Epithelial cell of proximal tubule (primary cell): Measurements from ENCODE around the gene IYD. TPM values are rescaled to one million over a fixed set of nuclear protein-coding genes. Genes with fewer than 3 reads are reported as not detected.

ENCODE experiments used
- DNase-seq: peaks from one replicate; pipeline ENCODE4 v3.0.0-alpha.2; 2011; ENCODE audit warnings: low read depth
- H3K4me3 ChIP-seq: 2 replicates; pipeline ENCODE4 v1.5.1; 2011; ENCODE audit warnings: low read depth, mild to moderate bottlenecking, low read length
- total RNA-seq: library from RNA; depleted of rRNA; stranded (reverse); fragments of >200 nt; gene quantifications from 2 replicates; pipeline ENCODE4 v1.2.3, GENCODE V29; 2015
- TF ChIP-seq, protein P1 (sequence below): conservative IDR thresholded peaks from 2 replicates; pipeline ENCODE4 v1.5.1; 2012; ENCODE audit warnings: low read depth, mild to moderate bottlenecking, low read length

IYD gene, protein sequence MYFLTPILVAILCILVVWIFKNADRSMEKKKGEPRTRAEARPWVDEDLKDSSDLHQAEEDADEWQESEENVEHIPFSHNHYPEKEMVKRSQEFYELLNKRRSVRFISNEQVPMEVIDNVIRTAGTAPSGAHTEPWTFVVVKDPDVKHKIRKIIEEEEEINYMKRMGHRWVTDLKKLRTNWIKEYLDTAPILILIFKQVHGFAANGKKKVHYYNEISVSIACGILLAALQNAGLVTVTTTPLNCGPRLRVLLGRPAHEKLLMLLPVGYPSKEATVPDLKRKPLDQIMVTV
- total RNA-seq = not detected in 2 replicates

DNA sequence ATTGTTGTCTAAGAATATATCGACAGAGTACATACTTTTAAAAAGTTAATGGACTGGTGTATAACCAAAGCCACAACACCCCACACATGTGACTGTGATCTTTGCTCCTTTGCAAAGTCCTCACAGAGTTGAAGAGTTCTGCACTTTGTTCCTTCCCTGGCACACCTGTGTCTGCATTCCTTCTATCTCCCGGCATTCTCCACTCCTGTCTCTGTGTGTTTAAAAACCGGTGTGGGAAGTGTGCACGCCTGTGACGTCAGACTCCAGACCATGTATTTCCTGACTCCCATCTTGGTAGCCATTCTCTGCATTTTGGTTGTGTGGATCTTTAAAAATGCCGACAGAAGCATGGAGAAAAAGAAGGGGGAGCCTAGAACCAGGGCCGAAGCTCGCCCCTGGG lies at the start of gene IYD:
Gene IYD (plus strand): TSS at position 251 of the 400 bp plus-strand sequence. CDS start 20 bp downstream, at position 271.
- no peak within 1 kb of the TSS for H3K4me3 ChIP-seq
- TF ChIP-seq, protein P1, sequence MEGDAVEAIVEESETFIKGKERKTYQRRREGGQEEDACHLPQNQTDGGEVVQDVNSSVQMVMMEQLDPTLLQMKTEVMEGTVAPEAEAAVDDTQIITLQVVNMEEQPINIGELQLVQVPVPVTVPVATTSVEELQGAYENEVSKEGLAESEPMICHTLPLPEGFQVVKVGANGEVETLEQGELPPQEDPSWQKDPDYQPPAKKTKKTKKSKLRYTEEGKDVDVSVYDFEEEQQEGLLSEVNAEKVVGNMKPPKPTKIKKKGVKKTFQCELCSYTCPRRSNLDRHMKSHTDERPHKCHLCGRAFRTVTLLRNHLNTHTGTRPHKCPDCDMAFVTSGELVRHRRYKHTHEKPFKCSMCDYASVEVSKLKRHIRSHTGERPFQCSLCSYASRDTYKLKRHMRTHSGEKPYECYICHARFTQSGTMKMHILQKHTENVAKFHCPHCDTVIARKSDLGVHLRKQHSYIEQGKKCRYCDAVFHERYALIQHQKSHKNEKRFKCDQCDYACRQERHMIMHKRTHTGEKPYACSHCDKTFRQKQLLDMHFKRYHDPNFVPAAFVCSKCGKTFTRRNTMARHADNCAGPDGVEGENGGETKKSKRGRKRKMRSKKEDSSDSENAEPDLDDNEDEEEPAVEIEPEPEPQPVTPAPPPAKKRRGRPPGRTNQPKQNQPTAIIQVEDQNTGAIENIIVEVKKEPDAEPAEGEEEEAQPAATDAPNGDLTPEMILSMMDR = no peak
- no peak for DNase-seq

DNA sequence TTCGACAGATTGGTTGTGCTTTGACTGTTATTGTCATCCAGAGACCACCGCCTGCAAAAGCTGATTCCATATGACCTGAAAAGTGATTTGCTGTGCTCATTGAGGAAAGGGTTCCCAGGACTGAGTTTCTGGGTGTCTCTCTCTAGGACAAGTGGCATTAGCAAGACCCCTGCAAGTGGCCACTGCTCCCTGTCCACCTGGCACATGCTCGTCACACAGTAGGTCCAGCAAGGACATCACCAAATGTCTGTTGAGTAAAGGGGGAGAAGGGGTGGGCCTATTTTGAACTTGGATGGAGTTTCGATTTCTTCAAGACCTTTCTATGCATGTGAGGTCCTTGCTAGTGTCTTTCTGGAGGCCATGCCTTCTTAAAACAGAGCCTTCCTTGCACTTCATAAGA lies 48.9 kb upstream of the IYD start:
- no peak for DNase-seq
- H3K4me3 ChIP-seq = no peak overlapping the region
- TF ChIP-seq, protein P1 = no peak

DNA sequence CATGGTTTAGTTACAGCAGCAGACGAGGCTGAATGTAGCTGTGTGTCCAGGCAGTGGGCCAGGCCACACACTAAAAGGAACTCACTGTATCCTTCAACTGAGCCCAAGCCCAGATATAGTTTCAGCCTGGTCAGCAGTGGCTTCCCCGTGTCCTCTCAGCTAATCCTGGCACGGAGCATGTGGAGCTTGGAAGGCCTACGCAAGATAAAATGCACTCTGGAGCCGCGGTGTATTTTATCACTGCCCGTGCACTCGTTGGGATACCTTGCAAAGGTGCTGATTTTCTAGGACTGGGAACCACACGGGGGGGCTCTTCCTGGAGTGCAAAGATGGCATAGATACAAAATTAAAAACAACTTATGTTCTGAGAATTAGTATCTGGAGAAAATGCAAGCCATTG lies 48.4 kb upstream of the IYD start:
- TF ChIP-seq, protein P1 = no peak
- no peak for DNase-seq
- H3K4me3 ChIP-seq = no peak overlapping the region

DNA sequence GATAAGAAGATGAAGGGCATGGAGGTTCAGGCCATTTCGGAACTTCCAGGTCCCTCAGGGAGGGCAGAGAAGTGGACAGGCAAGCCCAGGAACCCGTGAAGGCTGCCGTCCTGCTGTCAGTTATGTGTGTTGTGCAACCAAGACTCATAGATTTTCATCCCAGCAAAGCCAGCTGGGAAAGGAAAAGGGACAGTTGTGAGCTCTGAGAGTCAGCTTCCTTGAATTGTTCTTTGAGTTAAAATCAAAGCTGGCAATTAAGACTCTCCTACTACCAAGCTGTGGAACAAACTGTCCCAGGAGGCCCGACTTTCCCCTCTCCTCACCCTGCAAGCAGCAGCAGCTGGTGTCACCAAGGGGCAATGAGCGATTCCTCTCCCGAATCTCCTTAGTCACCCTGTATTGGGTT lies 46.3 kb upstream of the IYD start:
- no peak for DNase-seq
- no peak overlapping the region for H3K4me3 ChIP-seq
- TF ChIP-seq, protein P1 = no peak

DNA sequence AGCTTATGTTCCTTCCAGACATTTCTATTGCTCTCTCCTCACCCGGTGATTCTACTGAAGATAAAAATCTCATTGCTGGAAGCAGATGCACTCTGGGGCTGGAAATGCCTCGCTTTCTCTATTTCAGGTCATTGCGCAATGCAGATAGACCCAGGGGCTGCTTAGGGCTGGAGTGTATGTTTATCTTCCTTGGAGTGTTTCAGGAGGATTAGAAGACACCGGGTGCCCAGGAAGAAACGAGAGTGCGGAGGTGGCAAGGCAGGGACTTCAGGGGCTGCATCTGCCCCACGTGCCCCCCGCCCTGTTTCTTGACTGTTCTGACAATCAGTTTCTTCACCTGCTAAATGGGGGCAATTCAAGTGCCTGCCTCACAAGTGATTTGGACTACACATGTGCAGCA lies 45.6 kb upstream of the IYD start:
- H3K4me3 ChIP-seq = no peak overlapping the region
- no peak for DNase-seq
- TF ChIP-seq, protein P1 = no peak

DNA sequence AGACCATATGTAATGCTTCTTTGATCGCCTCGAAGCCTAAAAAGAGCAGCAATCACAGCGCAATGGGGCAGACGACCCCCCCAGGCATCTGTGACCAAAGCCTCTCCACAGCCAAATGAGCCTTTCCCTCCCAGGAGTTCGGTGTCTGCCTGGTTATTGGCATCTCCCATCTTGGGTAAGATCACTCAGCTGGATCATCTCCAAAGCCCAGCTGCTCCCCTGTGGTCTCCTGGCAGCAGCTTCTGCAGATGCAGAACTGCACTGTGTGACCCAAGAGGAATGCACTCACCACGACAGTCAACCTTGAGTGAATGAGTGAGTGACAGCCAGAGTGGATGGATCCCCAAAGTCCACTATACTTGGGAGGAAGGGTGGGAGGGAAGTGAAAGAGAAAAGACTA lies 44.8 kb upstream of the IYD start:
- no peak overlapping the region for H3K4me3 ChIP-seq
- no peak for DNase-seq
- TF ChIP-seq, protein P1 = no peak
